ENCODE measurements around the gene INS.

DNA sequence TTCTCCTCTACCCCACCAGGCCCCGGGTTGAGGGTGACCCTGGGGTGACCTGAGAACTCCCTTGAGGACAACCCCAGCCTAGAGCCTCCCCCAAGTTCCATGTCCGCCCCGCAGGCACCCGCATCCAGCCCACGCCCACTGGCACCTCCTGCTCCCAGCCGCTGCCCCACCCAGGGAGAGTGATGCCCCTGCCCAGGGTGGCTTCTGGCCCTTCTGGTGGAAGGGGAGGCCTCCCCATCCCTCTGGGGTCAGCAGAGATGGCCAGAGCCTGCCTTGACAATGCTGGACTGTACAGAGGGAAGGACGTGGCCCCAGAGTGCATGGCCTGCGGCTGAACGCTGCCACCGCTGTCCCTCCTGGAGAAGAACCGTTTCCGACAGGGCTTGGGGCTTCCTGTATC, 11.7 kb upstream of the INS start:
- TF ChIP-seq CTCF (IDR thresholded peaks at IDR 0.05) (no peak), POLR2A (IDR thresholded peaks at IDR 0.05) (no peak)

Data from Peyer's patch (tissue), 4 donors.